ENCODE results near the gene OR8B3.

DNA sequence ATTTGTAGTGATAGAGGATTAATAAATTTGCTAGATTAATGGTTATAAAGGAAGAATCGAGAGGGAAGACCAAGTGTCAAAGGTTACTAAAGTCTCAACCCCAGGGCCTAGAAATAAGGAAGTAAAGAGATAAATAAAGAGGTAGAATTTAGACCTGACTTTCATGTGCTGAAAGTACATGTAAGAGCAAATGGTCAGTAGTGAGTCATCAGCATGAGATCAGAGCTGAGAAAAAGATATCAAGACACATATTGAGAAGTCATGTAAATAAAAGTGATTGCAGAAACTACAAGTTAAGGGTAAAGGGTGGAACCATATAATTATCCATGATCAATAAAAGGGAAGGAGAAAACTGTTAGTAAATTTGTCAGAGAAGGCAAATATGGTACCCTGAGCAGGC lies 48.1 kb upstream of the OR8B3 start:
- TF ChIP-seq, protein P1, sequence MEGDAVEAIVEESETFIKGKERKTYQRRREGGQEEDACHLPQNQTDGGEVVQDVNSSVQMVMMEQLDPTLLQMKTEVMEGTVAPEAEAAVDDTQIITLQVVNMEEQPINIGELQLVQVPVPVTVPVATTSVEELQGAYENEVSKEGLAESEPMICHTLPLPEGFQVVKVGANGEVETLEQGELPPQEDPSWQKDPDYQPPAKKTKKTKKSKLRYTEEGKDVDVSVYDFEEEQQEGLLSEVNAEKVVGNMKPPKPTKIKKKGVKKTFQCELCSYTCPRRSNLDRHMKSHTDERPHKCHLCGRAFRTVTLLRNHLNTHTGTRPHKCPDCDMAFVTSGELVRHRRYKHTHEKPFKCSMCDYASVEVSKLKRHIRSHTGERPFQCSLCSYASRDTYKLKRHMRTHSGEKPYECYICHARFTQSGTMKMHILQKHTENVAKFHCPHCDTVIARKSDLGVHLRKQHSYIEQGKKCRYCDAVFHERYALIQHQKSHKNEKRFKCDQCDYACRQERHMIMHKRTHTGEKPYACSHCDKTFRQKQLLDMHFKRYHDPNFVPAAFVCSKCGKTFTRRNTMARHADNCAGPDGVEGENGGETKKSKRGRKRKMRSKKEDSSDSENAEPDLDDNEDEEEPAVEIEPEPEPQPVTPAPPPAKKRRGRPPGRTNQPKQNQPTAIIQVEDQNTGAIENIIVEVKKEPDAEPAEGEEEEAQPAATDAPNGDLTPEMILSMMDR (IDR thresholded peaks at IDR 0.05): no peak
- TF ChIP-seq EZH2 (IDR thresholded peaks at IDR 0.05; ENCODE audit: borderline replicate concordance, insufficient read depth, low read depth, low read length, poor library complexity, severe bottlenecking): no peak
